T-cell (primary cell): ENCODE data around the gene DNAJC13. TPM values are rescaled to one million over a fixed set of nuclear protein-coding genes. Genes with fewer than 3 reads are reported as not detected.
"Not testable (repeated sequence)": the region's sequence is repeated elsewhere in the genome, so short reads cannot be mapped to it uniquely, and the experiment has no call there.

Experiments
- ATAC-seq, 4 experiments: fragments of 200-7000 bp in 3 of 4; fragments of 150-1000 bp in 1 of 4; cut with Tn5 transposase; replicated peaks in 1 of 4; 1 replicate in 3 of 4; 2 replicates in 1 of 4; pipeline ENCODE4 v1.10.0; 2021; ENCODE audit warnings: moderate library complexity in 3 of 4, mild to moderate bottlenecking in 2 of 4, moderate number of reproducible peaks in 1 of 4
- CTCF ChIA-PET, 2 donors: fragments of 300-600 bp; sonication (Branson Sonifier 250); formaldehyde crosslinking; loops; one replicate each; lab custom pipeline; 2022; ENCODE audit warnings: antibody characterized with exemption in 2 of 2; lab: Charles Lee
- POLR2A ChIA-PET, 2 donors: fragments of 300-600 bp; sonication (Branson Sonifier 250); formaldehyde crosslinking; loops; one replicate each; lab custom pipeline; 2022; ENCODE audit warnings: antibody characterized with exemption in 2 of 2; lab: Charles Lee
- DNase-seq, 35 experiments: peaks; one replicate each; pipeline versions ENCODE4 v3.0.0 to v3.0.0-alpha.2; 2013 to 2023
- H3K27ac ChIP-seq: one replicate; pipeline ENCODE4 v1.5.1; 2013; ENCODE audit warnings: low read length
- H3K27me3 ChIP-seq, 2 experiments: replicated peaks in 1 of 2; 1 replicate in 1 of 2; 2 replicates in 1 of 2; pipeline versions ENCODE4 v1.6.1 to v1.7.0; 2013; ENCODE audit warnings: low read length in 1 of 2, mixed read lengths in 1 of 2; ENCODE audit not compliant: control insufficient read depth in 2 of 2, insufficient read depth in 2 of 2; ENCODE audit errors: extremely low read depth in 1 of 2
- H3K36me3 ChIP-seq, 2 donors: 1 replicate in 1 of 2; 2 replicates in 1 of 2; pipeline versions ENCODE4 v1.6.1 to v1.7.0; 2013; ENCODE audit warnings: low read length in 1 of 2; ENCODE audit not compliant: control insufficient read depth in 2 of 2, insufficient read depth in 1 of 2; ENCODE audit errors: extremely low read depth in 1 of 2
- H3K4me1 ChIP-seq, 2 experiments: 1 replicate in 1 of 2; 2 replicates in 1 of 2; pipeline versions ENCODE4 v1.6.1 to v1.7.0; 2013; ENCODE audit warnings: low read length in 2 of 2, mixed read lengths in 1 of 2; ENCODE audit not compliant: insufficient read depth in 2 of 2, control insufficient read depth in 1 of 2; ENCODE audit errors: extremely low read depth in 1 of 2
- H3K4me3 ChIP-seq, 2 donors: 1 replicate in 1 of 2; 2 replicates in 1 of 2; pipeline versions ENCODE4 v1.5.1 to v1.7.0; 2013; ENCODE audit warnings: mild to moderate bottlenecking in 2 of 2, low read length in 1 of 2, moderate library complexity in 1 of 2; ENCODE audit not compliant: control insufficient read depth in 1 of 2; ENCODE audit errors: extremely low read depth in 1 of 2
- H3K9me3 ChIP-seq: 2 replicates; pipeline ENCODE4 v1.7.0; 2013
- H3K27ac Mint-ChIP-seq, 2 donors: one replicate each; pipeline ENCODE4 v1.8.0; 2020 to 2021; ENCODE audit warnings: mild to moderate bottlenecking in 2 of 2, mixed read lengths in 2 of 2
- H3K27me3 Mint-ChIP-seq, 2 donors: one replicate each; pipeline ENCODE4 v1.8.0; 2021 to 2022; ENCODE audit warnings: mixed read lengths in 2 of 2
- H3K36me3 Mint-ChIP-seq: one replicate; pipeline ENCODE4 v1.8.0; 2021; ENCODE audit warnings: mixed read lengths
- H3K4me1 Mint-ChIP-seq, 3 donors: one replicate each; pipeline ENCODE4 v1.8.0; 2020 to 2022; ENCODE audit warnings: mixed read lengths in 3 of 3, mild to moderate bottlenecking in 1 of 3
- H3K4me3 Mint-ChIP-seq, 3 donors: one replicate each; pipeline ENCODE4 v1.8.0; 2020 to 2022; ENCODE audit warnings: mild to moderate bottlenecking in 3 of 3, mixed read lengths in 3 of 3, moderate library complexity in 3 of 3
- H3K9me3 Mint-ChIP-seq, 3 donors: one replicate each; pipeline ENCODE4 v1.8.0; 2020 to 2022; ENCODE audit warnings: mixed read lengths in 3 of 3
- WGBS: methylation state at CpG from one replicate; pipeline ENCODE4 v1.1.5; 2013; ENCODE audit warnings: missing lambda C conversion rate; ENCODE audit not compliant: insufficient coverage; 5-methylcytosine and 5-hydroxymethylcytosine counted together
- total RNA-seq, 35 experiments: library from RNA in 6 of 35; stranded (reverse) in 6 of 35; fragments of 120-200 nt in 1 of 35; gene quantifications; one replicate each; pipeline versions ENCODE4 v1.2.1 to v1.2.4 and lab custom pipeline; 2013 to 2026

DNAJC13 gene
- total RNA-seq, 5 donors from 2014 or later (not counting 1 experiment from before 2014, with no cell fraction given), result 28.7 to 33.7 (median 31.3) TPM

GRCh38 chr3:132394320-132394719 lies 23.0 kb upstream of the DNAJC13 start:
- no peak overlapping the region for H3K4me3 ChIP-seq
- no CpG with 5 or more reads among the region's 2 CpGs for WGBS
- H3K9me3 ChIP-seq, result no peaks in the 10 kb centered on the region
- H3K4me1 ChIP-seq, result no peaks in the 10 kb centered on the region
- ChIA-PET POLR2A (no interaction called here), CTCF (interaction anchor here in 1 of 2 donors (0.7 kb wide), 1 partner anchor 1823 kb away, joined by 7 read pairs; no protein-coding TSS in a partner anchor)
- Mint-ChIP-seq H3K4me1 (no peaks in the 10 kb centered on the region), H3K36me3 (no peaks in the 10 kb centered on the region), H3K27ac (no peak overlapping the region), H3K27me3 (peaks cover 0 to 4% of the 10 kb centered on the region in 2 donors), H3K4me3 (no peak overlapping the region), H3K9me3 (peaks cover 0 to 4% (median 4%) of the 10 kb centered on the region in 3 donors)
- no peaks in the 10 kb centered on the region for H3K27me3 ChIP-seq
- DNase-seq, result no peak
- H3K36me3 ChIP-seq, result no peaks in the 10 kb centered on the region
- no peak overlapping the region for H3K27ac ChIP-seq
- ATAC-seq, result no peak

- ChIA-PET POLR2A (no interaction called here), CTCF (interaction anchor here in 1 of 2 donors (0.7 kb wide), 1 partner anchor 1822 kb away, joined by 7 read pairs; no protein-coding TSS in a partner anchor)
- DNase-seq (no peak), ATAC-seq (no peak)
- no peaks in the 10 kb centered on the region for H3K9me3 ChIP-seq
- Mint-ChIP-seq H3K4me1 (no peaks in the 10 kb centered on the region), H3K27me3 (peaks cover 0 to 4% of the 10 kb centered on the region in 2 donors), H3K36me3 (no peaks in the 10 kb centered on the region), H3K27ac (no peak overlapping the region), H3K4me3 (no peak overlapping the region), H3K9me3 (peaks cover 0 to 4% (median 4%) of the 10 kb centered on the region in 3 donors)
- no peak overlapping the region for H3K27ac ChIP-seq
- WGBS, result no CpG with 5 or more reads among the region's 1 CpG
- H3K36me3 ChIP-seq, result no peaks in the 10 kb centered on the region
- H3K4me3 ChIP-seq, result no peak overlapping the region
- H3K4me1 ChIP-seq, result no peaks in the 10 kb centered on the region
- H3K27me3 ChIP-seq, result no peaks in the 10 kb centered on the region
Measured at GRCh38 chr3:132395126-132395525, 22.2 kb upstream of the DNAJC13 start.

GRCh38 chr3:132396255-132396654 lies 21.0 kb upstream of the DNAJC13 start:
- Histone ChIP-seq H3K4me1 (no peaks in the 10 kb centered on the region), H3K4me3 (no peak overlapping the region), H3K36me3 (no peaks in the 10 kb centered on the region), H3K27ac (no peak overlapping the region), H3K9me3 (no peaks in the 10 kb centered on the region), H3K27me3 (peaks cover 0 to 4% of the 10 kb centered on the region in 2 experiments)
- WGBS, result 95% methylated on average over 24 of the region's 24 CpGs
- Mint-ChIP-seq H3K36me3 (no peaks in the 10 kb centered on the region), H3K4me3 (no peak overlapping the region), H3K9me3 (peaks cover 0 to 4% (median 4%) of the 10 kb centered on the region in 3 donors), H3K27me3 (peaks cover 0 to 7% of the 10 kb centered on the region in 2 donors), H3K4me1 (no peaks in the 10 kb centered on the region), H3K27ac (no peak overlapping the region)
- DNase-seq (no peak), ATAC-seq (no peak)
- ChIA-PET CTCF (interaction anchor here in 1 of 2 donors (1.0 kb wide), 1 partner anchor 601 kb away, joined by 3 read pairs; no protein-coding TSS in a partner anchor), POLR2A (no interaction called here)

GRCh38 chr3:132396776-132397175 lies 20.5 kb upstream of the DNAJC13 start:
- H3K4me1 Mint-ChIP-seq, H3K4me3 Mint-ChIP-seq, H3K4me3 ChIP-seq, ATAC-seq, H3K27me3 Mint-ChIP-seq, H3K9me3 Mint-ChIP-seq, H3K27ac ChIP-seq, H3K27ac Mint-ChIP-seq, H3K4me1 ChIP-seq, H3K36me3 Mint-ChIP-seq, H3K27me3 ChIP-seq, H3K36me3 ChIP-seq, POLR2A ChIA-PET, DNase-seq, H3K9me3 ChIP-seq: not testable (repeated sequence)
- CTCF ChIA-PET, result interaction anchor here in 1 of 2 donors (1.0 to 1.4 kb wide), 2 partner anchors 602 to 1636 kb away, joined by 3 read pairs; no protein-coding TSS in a partner anchor
- WGBS, result 94% methylated on average over 3 of the region's 8 CpGs

- no peaks in the 10 kb centered on the region for H3K4me1 ChIP-seq
- H3K27me3 ChIP-seq, result peaks cover 0 to 4% of the 10 kb centered on the region in 2 experiments
- H3K36me3 ChIP-seq, result no peaks in the 10 kb centered on the region
- no peaks in the 10 kb centered on the region for H3K9me3 ChIP-seq
- Mint-ChIP-seq H3K36me3 (no peaks in the 10 kb centered on the region), H3K9me3 (peaks cover 0 to 4% (median 4%) of the 10 kb centered on the region in 3 donors), H3K4me3 (no peak overlapping the region), H3K27ac (no peak overlapping the region), H3K27me3 (peaks cover 0 to 11% of the 10 kb centered on the region in 2 donors), H3K4me1 (no peaks in the 10 kb centered on the region)
- POLR2A ChIA-PET, result no interaction called here
- ATAC-seq (no peak), DNase-seq (peak in 3 of 35 experiments; percentile 6 to 54 (median 7))
- CTCF ChIA-PET, result interaction anchor here (0.6 to 1.3 kb wide), 5 partner anchors 48 to 603 kb away, joined by 3 to 4 read pairs (median 3); no protein-coding TSS in a partner anchor
- H3K27ac ChIP-seq, result no peak overlapping the region
- no peak overlapping the region for H3K4me3 ChIP-seq
- 50% methylated on average over 2 of the region's 5 CpGs for WGBS
Measured at GRCh38 chr3:132399054-132399929, 18.0 kb upstream of the DNAJC13 start.

- Histone ChIP-seq H3K4me1 (no peaks in the 10 kb centered on the region), H3K27ac (no peak overlapping the region), H3K36me3 (no peaks in the 10 kb centered on the region), H3K9me3 (no peaks in the 10 kb centered on the region), H3K27me3 (peaks cover 0 to 4% of the 10 kb centered on the region in 2 experiments), H3K4me3 (no peak overlapping the region)
- DNase-seq, result no peak
- Mint-ChIP-seq H3K4me1 (no peaks in the 10 kb centered on the region), H3K4me3 (no peak overlapping the region), H3K36me3 (no peaks in the 10 kb centered on the region), H3K27me3 (peaks cover 0 to 8% of the 10 kb centered on the region in 2 donors), H3K9me3 (no peaks in the 10 kb centered on the region), H3K27ac (no peak overlapping the region)
- CTCF ChIA-PET, result interaction anchor here in 1 of 2 donors (0.6 kb wide), 1 partner anchor 9 kb away, joined by 3 read pairs; no protein-coding TSS in a partner anchor
- POLR2A ChIA-PET, result no interaction called here
- 93% methylated on average over 12 of the region's 13 CpGs for WGBS
- no peak for ATAC-seq
Measured at GRCh38 chr3:132401255-132401654, 16.0 kb upstream of the DNAJC13 start.
